GM10266 (cell line): ENCODE measurements around the gene PTK6.
A peak's percentile ranks its signal among the peaks of the same experiment; 100 is the strongest.

Experiments used
- DNase-seq: peaks from one replicate; pipeline ENCODE4 v3.0.0; 2012; ENCODE audit errors: extremely low spot score
- CTCF ChIP-seq: IDR thresholded peaks from 2 replicates; pipeline ENCODE4 v1.5.1; 2012; ENCODE audit warnings: mild to moderate bottlenecking, low read depth; ENCODE audit not compliant: control insufficient read depth, insufficient read depth; ENCODE audit errors: missing control alignments

The PTK6 gene

DNA sequence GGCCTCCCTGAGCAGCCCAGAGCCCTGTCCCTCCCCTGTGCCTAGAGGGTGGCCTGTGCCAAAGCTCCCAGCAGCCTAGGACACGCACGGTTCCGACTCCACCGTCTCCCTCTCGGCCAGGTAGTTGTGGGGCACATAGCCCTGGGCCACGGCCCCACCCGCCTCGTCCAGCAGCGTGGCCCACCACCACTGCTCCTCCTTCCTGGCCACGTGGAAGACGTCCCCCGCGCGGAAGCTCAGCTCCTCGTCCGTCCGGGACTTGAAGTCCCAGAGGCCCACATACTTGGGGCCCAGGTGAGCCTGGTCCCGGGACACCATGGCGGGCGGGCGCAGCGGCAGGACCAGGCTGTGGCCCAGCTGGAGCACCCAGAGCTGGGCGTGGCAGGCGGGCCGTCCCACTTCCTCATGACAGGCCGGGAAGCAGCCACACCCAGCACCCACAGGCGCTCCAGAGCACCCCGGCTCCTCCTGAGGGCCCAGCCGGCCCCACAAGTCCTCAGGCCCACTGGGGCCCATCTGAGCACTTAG, at the start of gene PTK6:
Gene PTK6, minus strand, starts transcription at position 380 of the 528 bp plus-strand sequence. Its CDS starts 62 bp downstream, at position 318.
- peak; percentile 78 for DNase-seq
- no peak for TF ChIP-seq CTCF

GRCh38 chr20:63586797-63587196, 49.6 kb upstream of the PTK6 start:
- TF ChIP-seq CTCF, result no peak

DNA sequence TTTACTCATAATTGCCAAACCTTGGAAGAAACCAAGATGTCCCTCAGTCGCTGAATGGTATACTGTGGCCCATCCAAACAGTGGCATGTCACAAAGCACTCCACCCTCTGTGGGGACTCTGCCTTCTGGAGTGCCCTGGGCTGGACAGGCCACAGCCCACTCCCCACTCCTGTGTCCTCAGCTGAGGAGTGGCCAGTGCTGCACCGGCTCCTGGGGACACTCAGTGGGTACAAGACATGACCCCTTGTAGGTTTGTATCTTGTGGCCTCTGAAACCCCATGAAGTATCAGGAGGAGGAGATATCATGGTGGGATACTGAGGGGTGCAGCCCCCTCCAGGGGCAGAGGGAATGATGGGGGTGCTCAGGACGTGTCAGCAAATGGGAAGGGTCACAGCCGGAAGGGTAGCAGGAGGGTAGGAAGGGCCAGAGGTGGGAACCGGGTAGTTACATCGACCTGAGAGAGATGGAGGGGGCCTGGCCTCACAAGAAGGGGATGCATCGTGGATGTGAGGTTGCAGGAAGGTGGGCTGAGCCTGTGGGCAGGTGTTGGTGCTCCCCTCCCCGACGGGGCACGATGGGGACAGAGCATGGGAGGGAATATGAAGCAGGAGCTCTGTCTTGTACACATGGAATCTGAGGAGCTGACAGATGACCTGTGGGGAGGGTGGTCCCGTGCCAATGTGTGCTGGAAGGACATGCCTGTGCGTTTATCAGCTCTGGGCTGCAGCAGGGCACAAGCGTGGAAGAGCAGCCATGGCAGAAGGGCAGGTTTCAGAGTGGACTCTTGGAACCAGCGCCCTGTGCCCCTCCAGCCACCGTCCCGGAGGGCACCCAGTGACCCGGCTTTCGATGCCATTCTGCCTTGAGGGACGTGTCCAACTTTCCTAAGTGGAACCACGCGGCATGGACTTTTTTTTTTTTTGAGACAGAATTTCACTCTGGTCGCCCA, 48.7 kb upstream of the PTK6 start:
- DNase-seq, result no peak
- no peak for TF ChIP-seq CTCF

More at GRCh38 chr20:63586797-63587196, 49.6 kb upstream of the PTK6 start:
- DNase-seq, result no peak

GRCh38 chr20:63582382-63583063, 45.3 kb upstream of the PTK6 start:
- no peak for TF ChIP-seq CTCF
- no peak for DNase-seq

GRCh38 chr20:63580796-63581461, 43.8 kb upstream of the PTK6 start:
- peak; percentile 69 for TF ChIP-seq CTCF
- DNase-seq, result peak; percentile 80

DNA sequence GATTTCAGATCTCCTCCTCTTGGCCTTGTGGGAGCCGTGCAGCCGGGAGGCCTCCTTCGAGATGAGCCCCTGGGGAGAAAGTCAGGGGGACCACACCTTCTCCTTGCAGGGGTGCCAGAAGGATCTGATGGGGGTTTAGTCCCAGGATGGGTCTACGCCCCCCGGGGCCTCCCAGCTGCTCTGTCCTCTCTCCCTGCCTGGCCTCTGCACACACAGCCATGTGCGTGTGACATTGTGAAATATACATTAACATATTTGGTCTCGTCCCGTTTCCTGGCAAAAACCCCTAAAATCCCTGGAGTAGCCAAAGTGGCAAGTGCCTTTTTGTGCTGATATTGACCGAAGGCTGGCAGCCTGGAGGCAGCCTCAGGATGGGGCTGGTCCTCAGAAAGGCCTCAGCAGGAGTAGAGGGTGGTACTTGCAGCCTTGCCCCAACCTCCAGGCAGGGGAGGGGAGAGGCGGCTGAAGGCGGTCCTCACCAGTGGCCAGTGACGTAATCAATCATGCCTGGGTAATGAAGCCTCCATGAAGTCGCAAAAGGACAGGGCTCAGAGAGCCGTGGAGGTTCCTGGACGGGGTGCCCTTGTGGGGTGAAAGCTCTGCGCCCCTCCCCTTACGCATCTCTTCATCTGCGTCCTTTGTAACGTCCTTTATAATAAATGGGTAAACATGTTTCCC, 42.0 kb upstream of the PTK6 start:
- DNase-seq, result no peak
- TF ChIP-seq CTCF, result no peak
